G401 (cell line): ENCODE measurements around the gene UCN3. TPM values are rescaled to one million over a fixed set of nuclear protein-coding genes. Genes with fewer than 3 reads are reported as not detected.
A peak's percentile ranks its signal among the peaks of the same experiment; 100 is the strongest.
"Not testable (repeated sequence)": the region's sequence is repeated elsewhere in the genome, so short reads cannot be mapped to it uniquely, and the experiment has no call there.

Experiments
- DNase-seq: peaks from one replicate; pipeline ENCODE4 v3.0.0-alpha.2; 2015; ENCODE audit warnings: low spot score
- in situ Hi-C: cut with HindIII; loops from 2 replicates; pipeline ENCODE4 v1.10.0; 2016; ENCODE audit warnings: low sequenced_read_pairs, mixed read lengths
- total RNA-seq: library from RNA; depleted of rRNA; stranded (reverse); fragments of >200 nt; shearing (Covaris generic); gene quantifications from 2 replicates; pipeline ENCODE4 v1.2.3, GENCODE V29; 2014

The UCN3 gene
- total RNA-seq, 1 experiment from 2014 or later: not detected

DNA sequence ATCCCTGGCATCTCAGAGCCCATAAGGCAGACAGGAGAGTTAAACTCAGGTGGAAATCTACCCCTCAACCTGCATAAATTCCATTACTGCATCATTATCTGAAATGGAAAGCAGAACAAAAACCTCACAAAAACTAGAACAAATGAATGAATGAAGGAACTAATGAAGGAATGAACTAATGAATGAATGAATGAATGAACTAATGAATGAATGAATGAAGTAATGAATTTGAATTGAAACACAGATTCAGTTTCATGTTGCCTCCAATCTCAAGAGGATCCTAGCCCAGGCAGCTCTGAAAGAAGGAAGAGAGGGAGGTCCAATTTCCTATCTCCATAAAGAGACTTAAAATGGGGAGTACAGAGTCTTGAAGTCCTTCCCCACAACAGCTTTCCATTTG lies 1.9 kb upstream of the UCN3 start:
- no peak for DNase-seq
- in situ Hi-C loops: no loop called here

- in situ Hi-C loops: no loop called here
- no peak for DNase-seq
Observed at GRCh38 chr10:5364374-5364773, 392 bp upstream of the UCN3 start.

- in situ Hi-C loops: no loop called here
- no peak for DNase-seq
Observed at GRCh38 chr10:5365928-5366327, 1.2 kb downstream of the UCN3 start.

GRCh38 chr10:5369362-5370158 lies 4.8 kb downstream of the UCN3 start:
- in situ Hi-C loops: no loop called here
- no peak for DNase-seq

DNA sequence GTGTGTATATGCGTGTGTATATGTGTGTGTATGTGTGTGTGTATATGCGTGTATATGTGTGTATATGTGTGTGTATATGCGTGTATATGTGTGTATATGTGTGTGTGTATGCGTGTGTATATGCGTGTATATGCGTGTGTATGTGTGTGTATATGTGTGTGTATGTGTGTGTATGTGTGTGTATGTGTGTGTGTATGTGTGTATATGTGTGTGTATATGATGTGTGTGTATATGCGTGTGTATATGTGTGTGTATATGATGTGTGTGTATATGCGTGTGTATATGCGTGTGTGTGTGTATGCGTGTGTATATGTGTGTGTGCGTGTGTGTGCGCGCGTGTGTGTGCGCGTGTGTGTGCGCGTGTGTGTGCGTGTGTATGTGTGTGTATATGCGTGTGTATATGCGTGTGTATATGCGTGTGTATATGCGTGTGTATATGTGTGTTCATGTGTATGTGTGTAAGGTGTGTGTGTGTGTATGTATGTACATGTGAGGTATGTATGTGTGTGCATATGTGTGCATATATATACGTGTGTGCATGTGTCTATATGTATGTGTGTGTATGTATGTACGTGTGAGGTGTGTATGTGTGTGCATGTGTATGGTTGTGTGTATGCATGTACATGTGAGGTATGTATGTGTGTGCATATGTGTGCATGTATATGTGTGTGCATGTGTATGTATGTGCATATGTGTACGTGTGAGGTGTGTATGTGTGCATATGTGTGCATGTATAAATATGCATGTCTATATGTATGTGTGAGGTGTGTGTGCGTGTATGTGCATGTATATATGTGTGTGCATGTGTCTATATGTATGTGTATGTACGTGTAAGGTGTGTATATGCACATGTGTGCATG lies 6.0 kb downstream of the UCN3 start:
- DNase-seq: no peak
- in situ Hi-C loops: no loop called here

GRCh38 chr10:5373307-5373706 lies 8.5 kb downstream of the UCN3 start:
- in situ Hi-C loops: no loop called here
- DNase-seq: no peak

DNA sequence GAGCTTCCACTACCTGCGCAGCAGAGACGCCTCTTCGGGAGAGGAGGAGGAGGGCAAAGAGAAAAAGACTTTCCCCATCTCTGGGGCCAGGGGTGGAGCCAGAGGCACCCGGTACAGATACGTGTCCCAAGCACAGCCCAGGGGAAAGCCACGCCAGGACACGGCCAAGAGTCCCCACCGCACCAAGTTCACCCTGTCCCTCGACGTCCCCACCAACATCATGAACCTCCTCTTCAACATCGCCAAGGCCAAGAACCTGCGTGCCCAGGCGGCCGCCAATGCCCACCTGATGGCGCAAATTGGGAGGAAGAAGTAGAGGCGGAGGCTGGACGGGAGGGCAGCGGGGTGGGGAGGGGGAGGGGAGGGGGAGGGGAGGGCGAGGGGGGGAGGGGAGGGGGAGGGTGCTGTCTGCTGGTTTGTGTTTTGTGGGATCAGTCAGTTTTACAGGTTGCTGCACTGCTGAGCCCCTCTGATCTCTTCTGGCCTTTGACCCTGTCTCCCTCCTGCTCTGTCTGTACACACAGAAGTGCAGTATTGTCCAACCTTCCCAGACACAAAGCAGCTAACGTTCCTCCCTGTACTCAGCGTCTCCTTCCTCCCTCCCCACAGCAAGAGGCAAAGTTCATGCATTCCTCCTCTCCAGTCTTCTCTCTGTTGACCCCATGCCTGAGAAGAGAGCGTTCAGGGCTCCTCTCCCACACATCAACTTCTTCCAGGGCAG lies 9.3 kb downstream of the UCN3 start:
- no peak for DNase-seq
- in situ Hi-C loops: no loop called here

GRCh38 chr10:5376450-5376849 lies 11.7 kb downstream of the UCN3 start:
- DNase-seq: no peak
- in situ Hi-C loops: no loop called here

- DNase-seq, in situ Hi-C loops: not testable (repeated sequence)
Observed at GRCh38 chr10:5379202-5379601, 14.4 kb downstream of the UCN3 start.

- in situ Hi-C loops, DNase-seq: not testable (repeated sequence)
Observed at GRCh38 chr10:5380395-5380794, 15.6 kb downstream of the UCN3 start.

- no peak for DNase-seq
- in situ Hi-C loops: no loop called here
Observed at GRCh38 chr10:5381187-5381586, 16.4 kb downstream of the UCN3 start.

DNA sequence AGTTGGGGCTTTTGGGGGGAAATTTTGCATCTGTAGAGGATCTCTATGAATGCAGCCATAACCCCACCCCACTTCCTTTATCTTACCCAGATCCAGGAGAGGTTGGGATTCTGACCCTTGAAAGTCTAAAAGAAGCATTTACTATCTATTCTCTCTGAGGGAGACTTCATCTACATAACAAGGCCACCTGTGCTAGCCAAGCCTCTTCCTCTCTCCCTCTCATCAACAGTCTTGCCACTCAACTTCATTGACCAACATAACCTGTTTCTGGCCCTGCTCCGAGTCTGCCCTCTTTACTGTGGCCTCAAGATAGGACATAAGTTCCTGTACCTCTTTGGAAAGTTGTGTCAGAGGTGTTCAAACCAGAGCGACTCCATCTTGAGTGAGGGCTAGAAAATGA lies 20.5 kb downstream of the UCN3 start:
- in situ Hi-C loops: no loop called here
- no peak for DNase-seq

- in situ Hi-C loops: no loop called here
- DNase-seq: no peak
Observed at GRCh38 chr10:5387169-5387568, 22.4 kb downstream of the UCN3 start.

GRCh38 chr10:5390607-5391205 lies 25.9 kb downstream of the UCN3 start:
- in situ Hi-C loops: no loop called here
- DNase-seq: no peak

- DNase-seq: no peak
- in situ Hi-C loops: no loop called here
Observed at GRCh38 chr10:5391790-5392189, 27.0 kb downstream of the UCN3 start.

DNA sequence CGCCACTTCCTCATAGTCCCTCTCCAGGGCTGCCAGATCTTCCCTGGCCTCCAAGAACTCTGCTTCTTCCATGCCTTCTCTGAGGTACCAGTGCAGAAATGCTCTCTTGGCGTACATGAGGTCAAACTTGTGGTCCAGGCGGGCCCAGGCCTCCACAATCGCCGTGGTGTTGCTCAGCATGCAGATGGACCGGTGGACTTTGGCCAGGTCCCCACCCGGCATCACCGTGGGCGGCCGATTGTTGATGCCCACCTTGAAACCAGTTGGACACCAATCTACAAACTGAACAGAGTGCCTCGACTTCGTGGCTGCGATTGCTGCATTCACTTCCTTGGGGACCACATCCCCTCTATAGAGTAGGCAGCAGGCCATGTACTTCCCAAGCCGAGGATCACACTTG lies 28.8 kb downstream of the UCN3 start:
- in situ Hi-C loops: no loop called here

DNA sequence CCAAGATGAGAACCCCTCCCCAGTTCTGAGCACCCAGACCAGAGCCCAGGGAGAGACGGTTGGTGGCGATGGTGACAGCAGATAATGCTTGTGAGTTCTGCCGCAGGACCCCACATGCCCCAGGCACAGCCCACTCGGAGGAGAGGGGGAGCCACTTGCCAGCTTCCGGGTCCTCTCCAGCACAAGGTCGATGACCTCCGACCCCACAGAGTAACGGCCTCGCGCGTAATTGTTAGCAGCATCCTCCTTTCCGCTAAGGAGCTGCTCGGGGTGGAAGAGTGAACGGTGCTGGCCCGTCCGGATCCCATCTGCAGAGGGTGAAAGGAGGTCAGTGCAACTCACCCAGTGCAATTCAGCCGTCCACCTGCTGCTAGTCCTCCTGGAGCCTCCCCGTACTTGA lies 30.4 kb downstream of the UCN3 start:
- DNase-seq: no peak
- in situ Hi-C loops: no loop called here

More for the DNA sequence above, 28.8 kb downstream of the UCN3 start:
- no peak for DNase-seq

DNA sequence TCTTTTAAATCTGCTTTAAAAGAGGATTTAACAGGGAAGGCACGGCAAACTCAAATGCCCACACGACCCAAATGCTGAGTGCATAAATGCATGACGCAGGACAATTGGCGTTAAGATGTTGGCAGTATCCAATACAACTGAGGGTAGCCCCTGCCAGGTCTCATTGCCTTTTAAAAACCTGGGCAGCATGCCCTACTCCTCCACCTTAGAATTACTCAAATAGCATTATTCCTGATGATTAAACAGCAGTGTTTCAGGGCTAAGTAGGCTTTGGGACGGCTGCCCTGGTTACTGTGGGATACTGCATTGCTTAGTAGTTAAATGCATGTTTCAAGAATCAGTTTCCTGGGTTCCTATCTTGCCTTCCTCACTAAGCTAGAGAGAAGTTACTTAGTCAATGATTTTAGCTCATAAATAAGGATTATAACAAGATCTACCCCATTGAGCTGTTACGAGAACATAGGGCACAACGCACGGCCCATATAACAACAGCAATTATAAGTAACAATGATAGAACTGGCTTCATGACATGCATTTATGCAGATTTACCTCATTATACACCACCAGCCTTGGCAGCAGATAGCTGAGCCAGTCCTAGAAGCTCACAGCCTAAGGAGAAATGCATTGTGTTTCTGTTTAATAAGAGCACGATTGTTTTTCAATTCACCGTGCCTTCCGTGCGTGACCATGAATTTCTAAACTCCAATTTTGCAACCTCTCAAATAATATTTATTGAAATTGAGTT lies 32.0 kb downstream of the UCN3 start:
- DNase-seq: peak; percentile 64
- in situ Hi-C loops: no loop called here

DNA sequence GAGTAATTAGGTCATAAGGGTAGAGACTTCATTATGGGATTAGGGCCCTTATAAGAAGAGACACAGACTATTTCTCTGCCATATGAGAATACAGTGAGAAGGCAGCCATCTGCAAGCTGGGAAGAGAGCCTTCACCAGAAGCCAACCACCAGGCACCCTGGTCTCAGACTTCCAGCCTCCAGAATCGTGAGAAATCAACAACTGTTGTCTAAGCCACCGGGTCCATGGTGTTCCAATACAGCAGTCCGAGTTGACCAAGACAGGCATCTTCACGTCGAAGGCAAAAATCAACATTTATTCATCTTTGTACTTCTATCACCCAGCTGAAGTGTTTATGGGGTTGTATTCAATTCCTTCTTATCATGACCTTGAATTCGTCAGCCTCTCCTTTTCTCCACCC lies 34.6 kb downstream of the UCN3 start:
- no peak for DNase-seq
- in situ Hi-C loops: no loop called here
